ENCODE data around the gene BHMT2. TPM values are rescaled to one million over a fixed set of nuclear protein-coding genes. Genes with fewer than 3 reads are reported as not detected.

Gene BHMT2, protein sequence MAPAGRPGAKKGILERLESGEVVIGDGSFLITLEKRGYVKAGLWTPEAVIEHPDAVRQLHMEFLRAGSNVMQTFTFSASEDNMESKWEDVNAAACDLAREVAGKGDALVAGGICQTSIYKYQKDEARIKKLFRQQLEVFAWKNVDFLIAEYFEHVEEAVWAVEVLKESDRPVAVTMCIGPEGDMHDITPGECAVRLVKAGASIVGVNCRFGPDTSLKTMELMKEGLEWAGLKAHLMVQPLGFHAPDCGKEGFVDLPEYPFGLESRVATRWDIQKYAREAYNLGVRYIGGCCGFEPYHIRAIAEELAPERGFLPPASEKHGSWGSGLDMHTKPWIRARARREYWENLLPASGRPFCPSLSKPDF
- polyA plus RNA-seq (2013, experiment 1 of 2), result not detected
- polyA plus RNA-seq (2013, experiment 2 of 2), result not detected

DNA sequence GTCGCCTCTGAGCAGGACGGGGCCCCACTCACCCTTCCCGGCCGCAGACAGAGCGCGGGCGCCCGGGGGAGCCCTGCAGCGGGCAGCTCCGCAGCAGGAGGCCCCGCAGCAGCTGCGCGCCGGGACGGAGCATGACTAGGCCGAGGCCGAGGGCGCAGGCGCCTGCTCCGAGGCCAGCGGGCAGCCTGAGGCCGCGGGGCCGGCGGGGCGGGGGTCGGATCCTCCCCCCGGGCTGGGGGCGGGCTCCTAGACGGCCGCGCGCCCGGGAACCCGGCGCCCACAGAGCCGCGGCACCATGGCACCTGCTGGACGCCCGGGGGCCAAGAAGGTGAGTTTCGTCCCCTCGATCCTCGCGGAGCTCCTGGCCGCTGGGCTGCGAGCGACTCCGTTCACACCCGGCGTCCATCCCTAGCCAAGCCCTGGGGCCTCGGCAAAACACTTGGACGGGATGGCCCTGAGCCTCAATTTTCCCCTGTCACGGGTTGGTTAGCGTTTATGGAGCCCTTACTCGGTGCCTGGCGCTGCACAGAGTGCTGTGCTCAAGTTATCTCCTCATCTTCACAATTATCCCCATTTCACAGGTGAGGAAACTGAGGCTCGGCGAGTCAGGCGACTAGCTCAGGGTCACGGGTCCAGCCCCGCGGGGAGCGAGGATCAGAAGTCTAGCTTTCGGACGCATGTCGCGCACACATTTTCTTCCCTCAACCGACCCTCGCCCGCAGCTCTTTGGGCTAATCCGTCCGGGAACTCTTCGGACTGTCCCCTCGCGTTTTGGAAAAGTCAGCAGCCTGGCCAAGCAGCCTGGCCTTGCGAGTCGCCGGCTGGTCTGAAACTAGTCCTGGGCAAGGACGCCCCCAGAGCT lies at the start of gene BHMT2, which contains the start of gene DMGDH:
Gene BHMT2 (plus strand): TSS at position 280 of the 862 bp plus-strand sequence. CDS start 16 bp downstream, at position 296.
Gene DMGDH (minus strand): TSS at position 187 of the 862 bp plus-strand sequence. CDS start 54 bp downstream, at position 133.
- no peak within 1 kb of the TSS for H3K14ac ChIP-seq (ENCODE audit: low read length)
- H3K9ac ChIP-seq (ENCODE audit: low read depth, low read length, poor library complexity), result no peak within 1 kb of the TSS
- WGBS, 2 donors (ENCODE audit: extremely low coverage in 2 of 2, insufficient read length in 2 of 2, insufficient replicate concordance in 1 of 2), result no CpG with 5 or more reads among the region's 79 CpGs
- H3K36me3 ChIP-seq (replicated peaks in 1 of 2; ENCODE audit: control insufficient read depth in 2 of 2, insufficient read depth in 2 of 2, low read length in 2 of 2), result no peaks in the 10 kb centered on the region
- H3K4me2 ChIP-seq (ENCODE audit: insufficient read depth, low read length, poor library complexity, severe bottlenecking), result no peak within 1 kb of the TSS
- no peak within 1 kb of the TSS for H4K91ac ChIP-seq (ENCODE audit: low read depth, low read length, poor library complexity)
- no peak within 1 kb of the TSS for H2BK15ac ChIP-seq (ENCODE audit: low read length)
- no peaks in the 10 kb centered on the region for H3K4me1 ChIP-seq (ENCODE audit: control insufficient read depth in 2 of 2, insufficient read depth in 1 of 2, low read depth in 1 of 2, low read length in 2 of 2)
- H2BK5ac ChIP-seq (ENCODE audit: low read length), result peak within 1 kb of the TSS; percentile 20
- H3K79me1 ChIP-seq (ENCODE audit: low read depth, low read length), result no peaks in the 10 kb centered on the region
- no peak within 1 kb of the TSS for H4K8ac ChIP-seq (ENCODE audit: low read depth, low read length)
- H3K27me3 ChIP-seq (ENCODE audit: control insufficient read depth in 3 of 3, insufficient read depth in 3 of 3, low read depth in 1 of 3, low read length in 3 of 3), result no peaks in the 10 kb centered on the region
- no peak within 1 kb of the TSS for H2BK120ac ChIP-seq (ENCODE audit: low read depth, low read length)
- H3K4me3 ChIP-seq (ENCODE audit: low read length in 2 of 2), result peak within 1 kb of the TSS in 1 of 2 donors; percentile 29
- DNase-seq (ENCODE audit: low spot score), result no peak
- H3K9me3 ChIP-seq (replicated peaks in 1 of 2; ENCODE audit: control insufficient read depth in 2 of 2, insufficient read depth in 1 of 2, low read depth in 1 of 2, low read length in 2 of 2), result peaks cover 0 to 7% of the 10 kb centered on the region in 2 donors
- no peak within 1 kb of the TSS for H3K4ac ChIP-seq (ENCODE audit: low read length)
- no peak within 1 kb of the TSS for H2AFZ ChIP-seq (ENCODE audit: low read length)
- peak within 1 kb of the TSS; percentile 77 for H3K18ac ChIP-seq (ENCODE audit: low read length)
- H2AK5ac ChIP-seq (ENCODE audit: low read depth, low read length), result no peak within 1 kb of the TSS
- H2BK12ac ChIP-seq (ENCODE audit: low read length), result no peak within 1 kb of the TSS
- peak within 1 kb of the TSS; percentile 81 for H3K23ac ChIP-seq (ENCODE audit: low read depth, low read length, poor library complexity)
- no peak within 1 kb of the TSS for H3K27ac ChIP-seq (replicated peaks; ENCODE audit: low read length)

DNA sequence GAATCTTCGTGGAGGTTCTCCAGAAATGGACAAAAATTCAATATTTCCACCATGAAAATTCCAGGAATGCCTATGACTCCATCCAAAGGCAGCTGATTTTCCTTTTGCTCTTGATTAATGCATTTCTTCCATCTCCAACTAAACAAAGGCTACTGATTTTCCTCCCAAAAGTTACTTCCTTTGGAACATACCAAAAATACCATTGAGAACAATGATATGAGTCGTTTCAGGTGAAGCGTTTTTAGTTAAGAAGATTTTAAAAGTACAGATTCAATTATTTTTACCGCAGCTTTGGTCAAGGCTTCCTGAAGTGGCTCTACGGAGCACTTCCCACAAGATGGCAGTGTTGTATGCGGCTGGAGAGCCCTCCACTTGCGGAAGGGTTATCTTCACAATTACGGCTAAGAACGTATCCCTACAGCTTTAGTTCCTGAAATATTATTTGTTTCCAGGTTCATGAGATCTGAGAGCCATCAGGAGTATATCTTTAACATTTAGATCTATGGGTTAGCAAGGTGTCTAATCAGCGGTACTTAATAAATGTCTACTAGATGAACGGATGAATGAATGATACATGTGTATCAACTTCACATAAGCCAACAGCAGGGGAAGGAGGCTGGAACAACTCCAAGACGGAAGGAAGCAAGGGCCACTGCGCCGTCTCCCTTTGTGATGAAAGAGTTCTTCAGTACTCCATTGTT lies 48.6 kb upstream of the BHMT2 start:
- Histone ChIP-seq H3K36me3 (replicated peaks in 1 of 2; ENCODE audit: control insufficient read depth in 2 of 2, insufficient read depth in 2 of 2, low read length in 2 of 2) (no peaks in the 10 kb centered on the region), H3K27me3 (ENCODE audit: control insufficient read depth in 3 of 3, insufficient read depth in 3 of 3, low read depth in 1 of 3, low read length in 3 of 3) (peaks cover 0 to 35% (median 0%) of the 10 kb centered on the region in 3 experiments), H4K91ac (ENCODE audit: low read depth, low read length, poor library complexity) (no peak overlapping the region), H2BK15ac (ENCODE audit: low read length) (no peak overlapping the region), H3K4ac (ENCODE audit: low read length) (no peak overlapping the region), H3K9me3 (replicated peaks in 1 of 2; ENCODE audit: control insufficient read depth in 2 of 2, insufficient read depth in 1 of 2, low read depth in 1 of 2, low read length in 2 of 2) (no peaks in the 10 kb centered on the region), H3K14ac (ENCODE audit: low read length) (no peak overlapping the region), H2AFZ (ENCODE audit: low read length) (peak overlapping the region; percentile 64), H3K18ac (ENCODE audit: low read length) (no peak overlapping the region), H3K9ac (ENCODE audit: low read depth, low read length, poor library complexity) (no peak overlapping the region), H2AK5ac (ENCODE audit: low read depth, low read length) (no peak overlapping the region), H3K79me1 (ENCODE audit: low read depth, low read length) (no peaks in the 10 kb centered on the region), H2BK12ac (ENCODE audit: low read length) (no peak overlapping the region), H2BK5ac (ENCODE audit: low read length) (no peak overlapping the region), H3K4me3 (ENCODE audit: low read length in 2 of 2) (no peak overlapping the region), H4K8ac (ENCODE audit: low read depth, low read length) (no peak overlapping the region), H3K27ac (replicated peaks; ENCODE audit: low read length) (no peak overlapping the region), H3K4me2 (ENCODE audit: insufficient read depth, low read length, poor library complexity, severe bottlenecking) (peak overlapping the region; percentile 23), H3K4me1 (ENCODE audit: control insufficient read depth in 2 of 2, insufficient read depth in 1 of 2, low read depth in 1 of 2, low read length in 2 of 2) (peaks cover 0 to 2% of the 10 kb centered on the region in 2 donors), H3K23ac (ENCODE audit: low read depth, low read length, poor library complexity) (no peak overlapping the region), H2BK120ac (ENCODE audit: low read depth, low read length) (no peak overlapping the region)
- no CpG with 5 or more reads among the region's 14 CpGs for WGBS, 2 donors (ENCODE audit: extremely low coverage in 2 of 2, insufficient read length in 2 of 2, insufficient replicate concordance in 1 of 2)
- DNase-seq (ENCODE audit: low spot score), result peak; percentile 36

- H3K79me1 ChIP-seq (ENCODE audit: low read depth, low read length), result no peaks in the 10 kb centered on the region
- peaks cover 0 to 2% of the 10 kb centered on the region in 2 donors for H3K4me1 ChIP-seq (ENCODE audit: control insufficient read depth in 2 of 2, insufficient read depth in 1 of 2, low read depth in 1 of 2, low read length in 2 of 2)
- no peak overlapping the region for H3K9ac ChIP-seq (ENCODE audit: low read depth, low read length, poor library complexity)
- no peak overlapping the region for H2BK120ac ChIP-seq (ENCODE audit: low read depth, low read length)
- H3K36me3 ChIP-seq (replicated peaks in 1 of 2; ENCODE audit: control insufficient read depth in 2 of 2, insufficient read depth in 2 of 2, low read length in 2 of 2), result no peaks in the 10 kb centered on the region
- H3K27me3 ChIP-seq (ENCODE audit: control insufficient read depth in 3 of 3, insufficient read depth in 3 of 3, low read depth in 1 of 3, low read length in 3 of 3), result peaks cover 0 to 37% (median 0%) of the 10 kb centered on the region in 3 experiments
- no peak overlapping the region for H4K91ac ChIP-seq (ENCODE audit: low read depth, low read length, poor library complexity)
- no peak overlapping the region for H3K4ac ChIP-seq (ENCODE audit: low read length)
- WGBS, 2 donors (ENCODE audit: extremely low coverage in 2 of 2, insufficient read length in 2 of 2, insufficient replicate concordance in 1 of 2), result no CpG with 5 or more reads among the region's 4 CpGs
- H2AFZ ChIP-seq (ENCODE audit: low read length), result peak overlapping the region; percentile 2
- H2BK15ac ChIP-seq (ENCODE audit: low read length), result no peak overlapping the region
- H3K14ac ChIP-seq (ENCODE audit: low read length), result no peak overlapping the region
- DNase-seq (ENCODE audit: low spot score), result no peak
- H4K8ac ChIP-seq (ENCODE audit: low read depth, low read length), result no peak overlapping the region
- H3K27ac ChIP-seq (replicated peaks; ENCODE audit: low read length), result no peak overlapping the region
- H3K23ac ChIP-seq (ENCODE audit: low read depth, low read length, poor library complexity), result no peak overlapping the region
- no peak overlapping the region for H2BK5ac ChIP-seq (ENCODE audit: low read length)
- no peak overlapping the region for H3K4me3 ChIP-seq (ENCODE audit: low read length in 2 of 2)
- no peak overlapping the region for H3K18ac ChIP-seq (ENCODE audit: low read length)
- no peaks in the 10 kb centered on the region for H3K9me3 ChIP-seq (replicated peaks in 1 of 2; ENCODE audit: control insufficient read depth in 2 of 2, insufficient read depth in 1 of 2, low read depth in 1 of 2, low read length in 2 of 2)
- no peak overlapping the region for H3K4me2 ChIP-seq (ENCODE audit: insufficient read depth, low read length, poor library complexity, severe bottlenecking)
- H2BK12ac ChIP-seq (ENCODE audit: low read length), result no peak overlapping the region
- H2AK5ac ChIP-seq (ENCODE audit: low read depth, low read length), result no peak overlapping the region
Observed at GRCh38 chr5:79021753-79022152, 47.8 kb upstream of the BHMT2 start.

All from neuronal stem cell (in vitro differentiated cells).